ENCODE data around the gene PGR.

The PGR gene

DNA sequence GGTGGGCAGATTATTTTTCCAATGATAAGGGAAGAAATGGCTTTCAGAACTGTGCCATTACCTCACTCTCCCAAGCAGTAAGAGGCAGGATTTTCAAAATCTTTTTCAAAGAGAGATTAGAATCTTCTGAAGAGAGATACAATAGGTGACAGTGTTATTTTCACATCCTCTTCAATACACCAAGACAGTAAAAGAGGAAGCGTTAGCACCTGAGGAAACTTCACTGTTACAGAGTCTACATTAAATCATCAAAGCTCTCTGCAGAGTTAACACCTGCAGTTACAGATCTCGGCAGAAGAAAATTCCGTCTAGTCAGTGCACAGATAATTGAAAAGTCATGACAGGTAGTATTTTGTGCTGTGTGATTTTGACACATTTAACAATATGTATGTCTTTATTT, 144.9 kb downstream of the PGR start:
- TF ChIP-seq, protein P1, sequence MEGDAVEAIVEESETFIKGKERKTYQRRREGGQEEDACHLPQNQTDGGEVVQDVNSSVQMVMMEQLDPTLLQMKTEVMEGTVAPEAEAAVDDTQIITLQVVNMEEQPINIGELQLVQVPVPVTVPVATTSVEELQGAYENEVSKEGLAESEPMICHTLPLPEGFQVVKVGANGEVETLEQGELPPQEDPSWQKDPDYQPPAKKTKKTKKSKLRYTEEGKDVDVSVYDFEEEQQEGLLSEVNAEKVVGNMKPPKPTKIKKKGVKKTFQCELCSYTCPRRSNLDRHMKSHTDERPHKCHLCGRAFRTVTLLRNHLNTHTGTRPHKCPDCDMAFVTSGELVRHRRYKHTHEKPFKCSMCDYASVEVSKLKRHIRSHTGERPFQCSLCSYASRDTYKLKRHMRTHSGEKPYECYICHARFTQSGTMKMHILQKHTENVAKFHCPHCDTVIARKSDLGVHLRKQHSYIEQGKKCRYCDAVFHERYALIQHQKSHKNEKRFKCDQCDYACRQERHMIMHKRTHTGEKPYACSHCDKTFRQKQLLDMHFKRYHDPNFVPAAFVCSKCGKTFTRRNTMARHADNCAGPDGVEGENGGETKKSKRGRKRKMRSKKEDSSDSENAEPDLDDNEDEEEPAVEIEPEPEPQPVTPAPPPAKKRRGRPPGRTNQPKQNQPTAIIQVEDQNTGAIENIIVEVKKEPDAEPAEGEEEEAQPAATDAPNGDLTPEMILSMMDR (IDR thresholded peaks at IDR 0.05; ENCODE audit: low read depth, low read length) = no peak
- no peak for TF ChIP-seq EZH2phosphoT487 (IDR thresholded peaks at IDR 0.05; ENCODE audit: low read depth)
- Histone ChIP-seq H3K4me1 (ENCODE audit: low read length) (peaks cover 16% of the 10 kb centered on the region), H2AFZ (ENCODE audit: low read depth, low read length) (no peak overlapping the region), H3K9ac (ENCODE audit: low read length) (no peak overlapping the region), H3K4me2 (ENCODE audit: low read length) (peak overlapping the region; percentile 42), H3K9me3 (ENCODE audit: insufficient read depth, low read length) (no peaks in the 10 kb centered on the region), H3K79me2 (ENCODE audit: low read length) (no peaks in the 10 kb centered on the region), H3K36me3 (replicated peaks; ENCODE audit: low read depth, low read length) (no peaks in the 10 kb centered on the region), H4K20me1 (ENCODE audit: insufficient read depth, low read length) (no peaks in the 10 kb centered on the region), H3K27ac (ENCODE audit: low read length) (no peak overlapping the region), H3K4me3 (ENCODE audit: low read length) (no peak overlapping the region), H3K27me3 (ENCODE audit: low read depth, low read length) (no peaks in the 10 kb centered on the region)

DNA sequence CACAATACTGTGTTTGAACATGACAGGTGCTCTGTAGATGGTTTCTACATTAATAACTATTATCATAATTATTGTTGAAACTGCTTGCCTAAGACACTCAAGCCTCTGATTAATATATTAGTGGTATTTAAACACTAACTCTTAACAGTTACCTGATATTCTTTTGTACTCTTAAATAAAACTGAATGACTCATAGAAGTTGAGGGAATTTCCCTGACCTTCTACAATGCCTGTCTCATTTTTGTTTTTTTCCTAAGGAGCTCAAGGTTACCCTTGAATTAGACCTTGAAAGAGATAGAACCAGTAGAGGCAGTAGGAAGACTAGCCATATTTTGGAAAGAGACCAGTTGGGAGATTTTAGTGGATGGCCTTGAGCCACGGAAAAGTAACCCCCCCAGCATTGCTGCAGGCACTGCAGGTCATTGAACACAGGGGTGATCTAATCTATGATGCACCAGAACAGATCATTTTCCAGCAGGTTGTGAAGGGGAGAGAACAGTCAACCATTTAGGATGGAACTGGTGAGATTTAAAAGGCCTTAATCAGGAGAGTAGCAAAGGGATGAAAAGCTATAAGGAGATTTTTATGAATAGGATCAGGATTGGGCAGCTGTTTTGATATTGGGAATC, 148.3 kb downstream of the PGR start:
- H3K4me3 ChIP-seq (ENCODE audit: low read length) = no peak overlapping the region
- H3K9me3 ChIP-seq (ENCODE audit: insufficient read depth, low read length) = no peaks in the 10 kb centered on the region
- no peak overlapping the region for H2AFZ ChIP-seq (ENCODE audit: low read depth, low read length)
- H3K27me3 ChIP-seq (ENCODE audit: low read depth, low read length) = no peaks in the 10 kb centered on the region
- H3K36me3 ChIP-seq (replicated peaks; ENCODE audit: low read depth, low read length) = no peaks in the 10 kb centered on the region
- H3K27ac ChIP-seq (ENCODE audit: low read length) = no peak overlapping the region
- no peaks in the 10 kb centered on the region for H4K20me1 ChIP-seq (ENCODE audit: insufficient read depth, low read length)
- no peak overlapping the region for H3K4me2 ChIP-seq (ENCODE audit: low read length)
- H3K4me1 ChIP-seq (ENCODE audit: low read length) = peaks cover 16% of the 10 kb centered on the region
- no peaks in the 10 kb centered on the region for H3K79me2 ChIP-seq (ENCODE audit: low read length)
- H3K9ac ChIP-seq (ENCODE audit: low read length) = no peak overlapping the region
- TF ChIP-seq EZH2phosphoT487 (IDR thresholded peaks at IDR 0.05; ENCODE audit: low read depth) = no peak

DNA sequence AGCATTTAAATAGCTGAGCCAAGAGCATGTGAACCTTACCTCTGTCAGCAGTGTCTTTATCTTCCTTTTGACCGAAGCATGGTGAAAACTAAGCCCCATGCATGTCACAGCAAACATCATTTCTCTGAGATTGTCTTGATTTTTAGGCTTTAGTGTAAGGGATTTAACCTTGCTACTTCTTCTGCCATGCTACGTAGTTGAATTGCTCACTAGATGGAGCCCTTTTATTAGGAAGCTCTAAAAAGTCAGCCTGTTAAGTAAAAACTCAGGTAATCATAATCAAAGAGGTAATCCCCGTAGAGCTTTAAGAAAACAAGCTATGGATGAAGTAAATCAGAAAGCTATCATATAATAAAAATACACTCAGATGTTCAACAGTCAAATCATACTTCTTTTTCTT, 149.5 kb downstream of the PGR start:
- no peak overlapping the region for H3K4me3 ChIP-seq (ENCODE audit: low read length)
- no peaks in the 10 kb centered on the region for H3K27me3 ChIP-seq (ENCODE audit: low read depth, low read length)
- no peak overlapping the region for H3K4me2 ChIP-seq (ENCODE audit: low read length)
- no peaks in the 10 kb centered on the region for H3K36me3 ChIP-seq (replicated peaks; ENCODE audit: low read depth, low read length)
- H3K9me3 ChIP-seq (ENCODE audit: insufficient read depth, low read length) = no peaks in the 10 kb centered on the region
- no peak overlapping the region for H3K9ac ChIP-seq (ENCODE audit: low read length)
- no peak overlapping the region for H3K27ac ChIP-seq (ENCODE audit: low read length)
- peaks cover 16% of the 10 kb centered on the region for H3K4me1 ChIP-seq (ENCODE audit: low read length)
- TF ChIP-seq EZH2phosphoT487 (IDR thresholded peaks at IDR 0.05; ENCODE audit: low read depth) = no peak
- TF ChIP-seq, protein P1 (IDR thresholded peaks at IDR 0.05; ENCODE audit: low read depth, low read length) = peak; percentile 46
- no peaks in the 10 kb centered on the region for H4K20me1 ChIP-seq (ENCODE audit: insufficient read depth, low read length)
- no peak overlapping the region for H2AFZ ChIP-seq (ENCODE audit: low read depth, low read length)
- no peaks in the 10 kb centered on the region for H3K79me2 ChIP-seq (ENCODE audit: low read length)

All from OCI-LY3 (cell line).